Adrenal gland (tissue), 12 donors: Measurements from ENCODE around the gene SH3RF2. TPM values are rescaled to one million over a fixed set of nuclear protein-coding genes. Genes with fewer than 3 reads are reported as not detected.

ENCODE experiments used
- DNase-seq, 7 donors: peaks; one replicate each; pipeline ENCODE4 v3.0.0-alpha.2; 2019 to 2020
- H3K27ac ChIP-seq, 5 donors: fragments of 200-600 bp; sonication (generic) in 4 of 5; 1 replicate in 3 of 5; 2 replicates in 2 of 5; pipeline versions ENCODE4 v1.5.1 to v1.8.0; 2016 to 2020; ENCODE audit warnings: mild to moderate bottlenecking in 1 of 5
- H3K27me3 ChIP-seq: fragments of 200-600 bp; 2 replicates; pipeline ENCODE4 v1.8.0; 2021
- H3K36me3 ChIP-seq, 2 donors: fragments of 200-600 bp; replicated peaks in 1 of 2; 1 replicate in 1 of 2; 2 replicates in 1 of 2; pipeline versions ENCODE4 v1.5.1 to v1.8.0; 2018 to 2022
- H3K4me1 ChIP-seq, 2 donors: fragments of 200-600 bp; replicated peaks in 1 of 2; 1 replicate in 1 of 2; 2 replicates in 1 of 2; pipeline versions ENCODE4 v1.5.1 to v1.8.0; 2018 to 2021
- H3K4me3 ChIP-seq, 4 donors: fragments of 200-600 bp; sonication (generic) in 3 of 4; one replicate each; pipeline ENCODE4 v1.5.1; 2016 to 2018
- H3K9me3 ChIP-seq, 3 donors: fragments of 200-600 bp; sonication (generic) in 1 of 3; replicated peaks in 1 of 3; 1 replicate in 2 of 3; 2 replicates in 1 of 3; pipeline versions ENCODE4 v1.5.1 to v1.8.0; 2016 to 2021
- POLR2A ChIP-seq, 2 donors: fragments of 450-650 bp; IDR thresholded peaks; one replicate each; pipeline ENCODE4 v1.6.1; 2017; ENCODE audit warnings: antibody characterized with exemption in 2 of 2, mild to moderate bottlenecking in 2 of 2, moderate library complexity in 1 of 2
- WGBS, 4 donors: extraction: QIAGEN DNeasy Blood & Tissue Kit in 2 of 4; methylation state at CpG; one replicate each; pipeline versions ENCODE4 v1.1.5 to v1.1.7; 2013 to 2017; 5-methylcytosine and 5-hydroxymethylcytosine counted together
- intact Hi-C, 2 donors: fragments of 100-400 bp; cut with DNase I; formaldehyde crosslinking; loops; one replicate each; pipeline versions ENCODE4 v1.14.1 to v1.15.0; 2022 to 2023
- polyA plus RNA-seq, 3 donors: library from polyadenylated mRNA; stranded (reverse); fragments of 200-250 nt in 2 of 3; fragments of 350-450 nt in 1 of 3; fragmentation: Illumina TruSeq in 1 of 3; extraction: RNeasy Lipid Tissue Mini Kit (QIAGEN cat#74804) in 1 of 3; gene quantifications; one replicate each; pipeline ENCODE4 v1.2.3, GENCODE V29; 2013 to 2014
- total RNA-seq, 9 donors: library from RNA; depleted of rRNA in 4 of 9; stranded (reverse); fragments of >200 nt in 4 of 9; fragments of 120-200 nt in 1 of 9; fragmentation: NEBNext Ultra II Directional in 1 of 9; extraction: Animal tissue kit (Norgen Biotek cat#: 25700) in 1 of 9; gene quantifications; one replicate each; pipeline versions ENCODE4 v1.1.0 to v1.2.4, GENCODE V29; 2013 to 2023
- TF ChIP-seq, protein P1 (sequence below), 6 experiments: fragments of 450-650 bp in 4 of 6; fragments of 200-600 bp in 2 of 6; sonication (generic) in 1 of 6; IDR thresholded peaks; 1 replicate in 5 of 6; 2 replicates in 1 of 6; pipeline versions ENCODE4 v1.5.1 to v1.8.0; 2016 to 2021; ENCODE audit warnings: antibody characterized with exemption in 6 of 6, mild to moderate bottlenecking in 2 of 6, moderate library complexity in 1 of 6
- donor health status: healthy with polysubstance abuse.
- donor health status: Bipolar disorder and iron deficiency.
- donor health status: DM: yes; HTN: yes; CAD: no.
- donor health status: DM: no; HTN: no; CAD: no.
- donor health status: DM: no; HTN: no; CAD: no.
- donor health status: DM: yes; HTN: yes; CAD: no.

SH3RF2 gene
- total and polyA plus RNA-seq, 12 donors = 0.60 to 3.8 (median 1.2) TPM

- no peak overlapping the region for H3K27ac ChIP-seq
- no peak overlapping the region for H3K4me3 ChIP-seq
- DNase-seq = no peak
- H3K9me3 ChIP-seq = no peaks in the 10 kb centered on the region
- no peak for TF ChIP-seq POLR2A (IDR thresholded peaks at IDR 0.05)
- TF ChIP-seq, protein P1, sequence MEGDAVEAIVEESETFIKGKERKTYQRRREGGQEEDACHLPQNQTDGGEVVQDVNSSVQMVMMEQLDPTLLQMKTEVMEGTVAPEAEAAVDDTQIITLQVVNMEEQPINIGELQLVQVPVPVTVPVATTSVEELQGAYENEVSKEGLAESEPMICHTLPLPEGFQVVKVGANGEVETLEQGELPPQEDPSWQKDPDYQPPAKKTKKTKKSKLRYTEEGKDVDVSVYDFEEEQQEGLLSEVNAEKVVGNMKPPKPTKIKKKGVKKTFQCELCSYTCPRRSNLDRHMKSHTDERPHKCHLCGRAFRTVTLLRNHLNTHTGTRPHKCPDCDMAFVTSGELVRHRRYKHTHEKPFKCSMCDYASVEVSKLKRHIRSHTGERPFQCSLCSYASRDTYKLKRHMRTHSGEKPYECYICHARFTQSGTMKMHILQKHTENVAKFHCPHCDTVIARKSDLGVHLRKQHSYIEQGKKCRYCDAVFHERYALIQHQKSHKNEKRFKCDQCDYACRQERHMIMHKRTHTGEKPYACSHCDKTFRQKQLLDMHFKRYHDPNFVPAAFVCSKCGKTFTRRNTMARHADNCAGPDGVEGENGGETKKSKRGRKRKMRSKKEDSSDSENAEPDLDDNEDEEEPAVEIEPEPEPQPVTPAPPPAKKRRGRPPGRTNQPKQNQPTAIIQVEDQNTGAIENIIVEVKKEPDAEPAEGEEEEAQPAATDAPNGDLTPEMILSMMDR (IDR thresholded peaks at IDR 0.05) = no peak
- no peaks in the 10 kb centered on the region for H3K27me3 ChIP-seq
- intact Hi-C loops = no loop called here
- H3K4me1 ChIP-seq = peaks cover 0 to 5% of the 10 kb centered on the region in 2 donors
- no peaks in the 10 kb centered on the region for H3K36me3 ChIP-seq
- 44 to 79% (median 70%) methylated on average over 4 of the region's 4 CpGs for WGBS, 4 donors
Observed at GRCh38 chr5:146003852-146004251, 67.5 kb downstream of the SH3RF2 start.

DNA sequence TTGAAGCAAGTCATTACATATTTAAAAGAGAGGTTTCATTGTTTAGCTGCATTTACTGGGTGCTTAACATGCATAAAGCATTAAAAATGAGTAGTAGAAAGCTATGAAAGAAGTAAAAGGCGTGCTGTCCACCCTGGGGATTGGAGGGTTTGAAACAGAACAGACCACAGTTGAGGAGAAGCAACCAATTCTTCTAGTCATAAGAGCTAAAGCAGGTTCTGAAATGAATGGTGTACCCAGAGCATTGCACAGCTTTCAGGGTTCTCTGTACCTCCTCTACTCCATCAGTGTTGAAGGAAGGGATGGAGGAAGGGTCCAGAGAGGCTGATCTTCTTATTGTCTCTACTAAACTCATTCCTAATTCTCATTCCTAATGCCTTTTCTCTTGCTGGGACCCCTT lies 68.9 kb downstream of the SH3RF2 start:
- no peaks in the 10 kb centered on the region for H3K9me3 ChIP-seq
- no peaks in the 10 kb centered on the region for H3K36me3 ChIP-seq
- TF ChIP-seq, protein P1 (IDR thresholded peaks at IDR 0.05) = no peak
- TF ChIP-seq POLR2A (IDR thresholded peaks at IDR 0.05) = no peak
- no peak overlapping the region for H3K27ac ChIP-seq
- no peak for DNase-seq
- 81 to 97% (median 93%) methylated on average over 1 of the region's 1 CpG for WGBS, 4 donors
- intact Hi-C loops = no loop called here
- no peak overlapping the region for H3K4me3 ChIP-seq
- H3K4me1 ChIP-seq = peaks cover 0 to 5% of the 10 kb centered on the region in 2 donors
- H3K27me3 ChIP-seq = no peaks in the 10 kb centered on the region

GRCh38 chr5:146005723-146006122 lies 69.3 kb downstream of the SH3RF2 start:
- TF ChIP-seq, protein P1 (IDR thresholded peaks at IDR 0.05) = no peak
- no peak for TF ChIP-seq POLR2A (IDR thresholded peaks at IDR 0.05)
- H3K4me3 ChIP-seq = no peak overlapping the region
- H3K4me1 ChIP-seq = peaks cover 0 to 5% of the 10 kb centered on the region in 2 donors
- intact Hi-C loops = no loop called here
- H3K27ac ChIP-seq = no peak overlapping the region
- H3K9me3 ChIP-seq = no peaks in the 10 kb centered on the region
- no peaks in the 10 kb centered on the region for H3K27me3 ChIP-seq
- DNase-seq = no peak
- no peaks in the 10 kb centered on the region for H3K36me3 ChIP-seq

GRCh38 chr5:146006470-146007190 lies 70.3 kb downstream of the SH3RF2 start:
- Histone ChIP-seq H3K9me3 (no peaks in the 10 kb centered on the region), H3K27me3 (no peaks in the 10 kb centered on the region), H3K27ac (no peak overlapping the region), H3K4me3 (no peak overlapping the region), H3K4me1 (peaks cover 0 to 5% of the 10 kb centered on the region in 2 donors), H3K36me3 (no peaks in the 10 kb centered on the region)
- intact Hi-C loops = no loop called here
- DNase-seq = no peak
- WGBS, 4 donors = 76 to 87% (median 78%) methylated on average over 4 to 6 of the region's 6 CpGs
- no peak for TF ChIP-seq POLR2A (IDR thresholded peaks at IDR 0.05)
- TF ChIP-seq, protein P1 (IDR thresholded peaks at IDR 0.05) = no peak
